Kidney capillary endothelial cell (primary cell): Measurements from ENCODE around the gene GAB2.
"Not testable (repeated sequence)": the region's sequence is repeated elsewhere in the genome, so short reads cannot be mapped to it uniquely, and the experiment has no call there.

ENCODE experiments used
- DNase-seq: peaks from one replicate; pipeline ENCODE4 v3.0.0-alpha.2; 2018; ENCODE audit warnings: low spot score

The GAB2 gene

DNA sequence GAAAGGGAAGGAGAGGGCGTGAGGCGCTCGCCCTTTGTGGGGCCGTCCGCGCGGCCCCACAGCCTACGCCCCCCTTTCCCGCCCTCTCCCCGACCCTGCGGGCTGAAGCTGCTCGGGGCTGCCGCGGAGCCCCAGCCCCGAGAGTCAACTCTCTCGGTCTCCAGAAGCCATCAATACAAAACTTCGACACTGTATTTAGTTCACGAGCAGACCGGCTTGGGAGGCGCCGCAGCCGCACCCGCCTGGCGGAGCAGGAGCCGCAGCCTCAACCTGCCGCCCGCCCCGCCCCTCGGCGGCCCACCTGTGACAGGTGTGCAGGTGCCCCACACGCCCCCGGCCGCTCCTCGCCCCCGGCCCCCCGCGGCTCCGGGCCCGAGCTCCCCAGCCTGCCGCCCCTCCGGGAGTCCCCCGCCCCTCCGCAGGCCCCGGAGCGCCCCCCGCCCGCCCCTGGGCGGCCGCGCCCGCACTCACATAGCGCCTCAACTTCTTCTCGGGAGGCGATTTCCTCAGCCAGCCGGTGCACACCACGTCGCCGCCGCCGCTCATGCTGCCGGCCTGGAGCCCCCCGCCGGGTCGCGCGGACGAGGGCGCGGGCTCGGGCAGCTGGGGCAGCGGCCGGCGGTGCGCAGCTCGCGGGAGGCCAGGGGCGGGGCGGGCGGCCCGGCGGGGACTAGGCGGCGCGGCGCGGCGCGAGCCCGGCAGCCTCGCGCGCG, at the start of gene GAB2:
GAB2 (minus strand) TSS at position 646 of the 713 bp plus-strand sequence; CDS start at position 546, 100 bp downstream.
- no peak for DNase-seq

DNA sequence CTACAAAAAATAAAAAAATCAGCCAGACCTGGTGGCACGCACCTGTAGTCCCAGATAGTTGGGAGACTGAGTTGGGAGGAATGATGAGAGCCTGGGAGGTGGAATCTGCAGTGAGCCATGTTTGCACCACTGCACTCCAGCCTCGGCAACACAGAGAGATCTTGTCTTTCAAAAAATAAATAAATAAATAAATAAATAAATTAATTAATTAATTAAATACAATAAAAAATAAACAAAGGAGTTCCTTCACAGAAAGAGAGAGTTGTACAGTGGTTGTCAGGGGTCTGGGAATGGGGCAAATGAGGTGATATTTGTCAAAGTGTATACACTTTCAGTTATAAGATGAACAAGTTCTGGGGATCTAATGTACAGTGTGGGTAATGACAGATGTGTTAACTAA, 49.8 kb upstream of the GAB2 start:
- DNase-seq: no peak

- DNase-seq: no peak
These were observed 47.7 kb upstream of the GAB2 start for GRCh38 chr11:78465169-78465942.

GRCh38 chr11:78464787-78465168, 47.2 kb upstream of the GAB2 start:
- DNase-seq: not testable (repeated sequence)

- DNase-seq: peak; percentile 26
These were observed 42.9 kb upstream of the GAB2 start for GRCh38 chr11:78460471-78460870.

GRCh38 chr11:78459738-78460137, 42.1 kb upstream of the GAB2 start:
- no peak for DNase-seq

DNA sequence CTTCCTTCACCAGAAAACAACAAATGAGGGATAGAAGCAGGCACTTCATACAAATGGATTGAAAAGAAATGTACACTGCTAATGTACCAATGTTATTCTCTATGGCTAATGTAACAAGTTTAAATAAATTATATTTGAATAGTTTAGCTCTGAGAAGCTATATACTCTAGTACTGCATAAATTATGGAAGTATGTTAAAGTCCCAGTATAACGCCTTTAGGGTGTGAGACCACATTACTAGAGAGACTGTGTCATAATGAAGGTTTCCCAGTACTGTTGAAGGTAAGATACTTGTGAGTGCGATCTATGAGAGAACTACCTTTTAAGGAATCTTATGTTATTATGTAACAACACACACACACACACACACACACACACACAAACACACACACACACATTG, 39.8 kb upstream of the GAB2 start:
- DNase-seq: no peak

DNA sequence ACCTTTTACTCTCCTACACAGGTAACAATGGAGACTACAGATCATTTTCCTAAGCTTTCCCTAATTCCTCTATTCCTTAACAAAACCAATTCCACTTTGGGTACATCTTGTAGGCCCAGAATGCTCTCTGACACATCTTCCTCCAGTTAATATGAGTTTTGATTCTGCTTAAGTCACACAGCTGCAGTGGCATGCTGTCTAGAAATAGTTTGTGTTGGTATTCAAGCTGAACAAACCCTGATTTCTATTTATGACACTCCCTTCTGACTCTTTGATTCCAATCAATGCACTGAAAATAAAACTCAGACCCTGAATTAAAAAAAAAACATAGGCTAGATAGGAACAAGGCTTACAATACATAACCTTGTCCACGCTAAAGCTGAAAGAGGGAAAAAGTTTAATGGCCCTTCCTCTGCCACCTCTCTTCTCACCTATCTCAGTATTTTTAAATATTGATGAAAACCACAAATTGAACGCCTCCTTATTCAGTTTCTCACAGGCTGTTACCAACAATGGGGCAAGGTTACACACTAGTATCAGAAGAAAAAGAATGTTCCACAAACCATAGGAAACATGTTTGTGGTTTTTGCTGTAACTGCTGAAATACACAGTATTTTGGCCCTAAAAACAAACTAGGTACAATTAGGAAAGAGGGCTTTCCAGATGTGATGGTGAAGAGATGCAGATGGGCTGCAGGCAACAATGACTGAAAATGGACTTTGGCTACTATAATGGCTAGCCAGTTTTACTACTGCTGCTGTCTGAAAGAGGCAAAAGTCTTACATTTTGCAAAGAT, 35.7 kb upstream of the GAB2 start:
- no peak for DNase-seq

- DNase-seq: no peak
These were observed 33.9 kb upstream of the GAB2 start for GRCh38 chr11:78451371-78452150.

DNA sequence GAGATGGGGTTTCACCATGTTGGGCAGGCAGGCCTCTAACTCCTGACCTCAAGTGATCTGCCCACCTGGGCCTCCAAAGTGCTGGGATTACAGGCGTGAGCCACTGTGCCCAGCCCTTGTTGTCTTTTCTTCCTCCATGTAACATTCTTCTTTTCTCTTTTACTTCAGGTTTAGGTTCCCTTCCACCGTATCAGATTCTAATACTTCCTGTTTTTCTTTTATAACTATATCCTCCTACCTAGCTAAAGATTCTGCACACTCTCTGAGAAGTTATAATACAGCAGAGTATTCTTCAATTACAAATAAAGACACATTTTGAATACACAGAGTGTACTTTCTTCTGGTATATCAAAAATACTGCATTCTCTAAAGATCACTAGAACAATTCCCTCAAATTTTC, 33.2 kb upstream of the GAB2 start:
- no peak for DNase-seq

GRCh38 chr11:78449866-78450265, 32.2 kb upstream of the GAB2 start:
- DNase-seq: no peak

DNA sequence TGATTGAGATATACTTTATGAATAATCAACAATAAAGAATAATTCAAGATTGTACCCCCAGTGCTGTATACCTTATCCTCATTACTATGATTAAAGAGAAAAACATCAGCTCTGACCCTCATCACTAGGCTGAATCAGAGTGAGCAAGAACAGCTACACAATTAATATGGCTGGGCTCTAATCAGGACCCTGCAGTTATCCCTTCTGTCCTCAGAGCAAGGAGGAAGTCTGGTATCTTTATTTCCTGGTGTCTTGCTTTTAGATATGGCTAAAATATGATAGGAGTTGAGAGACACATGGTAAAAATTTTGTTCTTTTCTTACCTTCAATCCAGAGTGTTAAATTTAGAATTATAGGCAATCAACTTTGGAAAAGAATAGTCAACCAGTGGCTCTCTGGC, 28.6 kb upstream of the GAB2 start:
- DNase-seq: no peak

DNA sequence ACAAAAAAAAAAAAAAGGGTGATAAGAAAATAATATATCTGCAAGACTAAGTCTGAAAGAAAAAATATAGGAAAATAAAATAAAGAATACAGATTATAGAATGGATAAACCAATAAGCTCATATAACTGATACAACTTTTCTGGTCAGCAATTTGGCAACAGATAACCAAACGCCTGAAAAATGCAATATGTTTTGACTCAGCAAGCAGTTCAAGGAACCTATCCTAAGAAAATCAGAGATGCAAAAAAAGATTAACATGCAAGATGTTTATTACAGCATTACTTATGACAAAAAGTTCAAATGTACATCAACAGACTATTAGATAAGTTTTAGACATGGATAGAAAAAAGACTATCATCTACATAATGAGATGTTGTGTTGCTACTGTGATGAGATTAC, 27.1 kb upstream of the GAB2 start:
- no peak for DNase-seq

DNA sequence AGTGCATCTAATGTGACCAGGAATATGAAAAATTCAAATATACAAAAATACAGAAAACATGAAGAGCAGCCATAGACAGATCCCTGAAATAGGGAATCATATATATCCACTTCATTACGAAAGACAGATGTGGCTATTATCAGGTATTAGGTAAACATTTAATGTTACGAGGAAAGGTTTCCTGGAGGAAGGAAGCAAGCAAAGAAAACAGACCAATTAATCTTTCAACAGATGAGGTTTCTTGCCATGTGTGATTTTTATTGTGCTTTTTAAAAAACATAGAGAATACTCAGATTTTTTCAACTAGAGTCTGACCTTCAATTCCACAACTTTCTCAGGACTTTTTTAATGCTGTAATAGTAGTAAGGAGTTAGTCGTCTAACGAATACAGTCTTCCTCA, 24.3 kb upstream of the GAB2 start:
- DNase-seq: no peak

- no peak for DNase-seq
These were observed 20.8 kb upstream of the GAB2 start for GRCh38 chr11:78438298-78438975.

GRCh38 chr11:78432956-78433355, 15.3 kb upstream of the GAB2 start:
- DNase-seq: no peak

DNA sequence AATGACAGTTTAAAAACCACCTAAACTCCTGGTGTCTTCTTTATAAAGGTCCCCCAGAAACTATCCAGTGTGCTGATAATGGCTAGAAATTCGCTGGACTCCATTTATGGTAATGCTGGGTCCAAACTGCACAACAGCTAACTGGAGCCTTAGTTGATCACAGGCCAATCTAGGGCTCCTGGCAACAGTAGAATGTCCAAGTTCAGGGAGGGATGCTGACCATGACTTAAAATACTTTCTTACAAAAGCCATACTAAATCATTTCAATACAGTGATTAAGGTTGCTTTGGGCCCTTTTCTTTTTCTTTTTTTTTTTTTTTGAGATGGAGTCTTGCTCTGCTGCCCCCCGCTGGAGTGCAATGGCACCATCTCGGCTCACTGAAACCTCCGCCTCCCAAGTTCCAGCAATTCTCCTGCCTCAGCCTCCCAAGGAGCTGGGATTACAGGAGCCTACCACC, 14.5 kb upstream of the GAB2 start:
- no peak for DNase-seq

GRCh38 chr11:78429660-78430059, 12.0 kb upstream of the GAB2 start:
- DNase-seq: no peak

DNA sequence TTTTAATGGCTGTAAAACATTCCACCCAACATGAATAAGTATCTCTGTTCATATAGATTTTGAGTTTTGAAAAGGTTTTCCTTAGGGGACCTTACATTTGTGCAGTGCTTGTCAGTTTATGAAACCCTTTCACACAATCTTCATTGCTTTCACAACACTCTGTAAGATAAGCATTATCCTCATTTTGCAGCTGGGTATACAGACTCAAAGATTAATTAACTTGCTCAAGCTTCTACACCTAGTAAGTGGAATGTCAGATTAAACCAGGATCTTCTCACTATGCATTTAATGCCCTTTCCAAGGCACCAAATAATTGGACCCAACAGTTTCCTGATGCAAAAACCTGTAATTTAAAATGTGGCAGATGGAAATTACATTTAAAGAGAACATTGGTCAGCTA, 11.6 kb upstream of the GAB2 start:
- no peak for DNase-seq

GRCh38 chr11:78428773-78429172, 11.2 kb upstream of the GAB2 start:
- no peak for DNase-seq

DNA sequence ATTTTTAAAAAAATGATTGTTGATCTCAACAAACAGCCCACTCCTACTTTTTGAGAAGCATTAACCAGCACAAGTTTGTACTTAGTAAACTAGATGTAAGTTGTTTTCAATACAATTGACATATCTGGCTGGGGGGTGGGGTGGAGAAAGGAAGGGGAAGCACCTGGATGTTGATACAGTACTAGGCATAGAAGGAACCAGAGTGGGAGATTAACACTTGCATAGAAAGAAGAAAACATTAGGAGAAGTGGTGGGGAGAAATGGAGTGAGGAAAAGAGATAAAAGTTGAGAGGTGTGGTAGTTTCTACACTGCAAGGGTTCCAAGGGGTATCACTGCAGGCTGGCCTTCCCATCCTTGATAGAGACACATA, 10.6 kb upstream of the GAB2 start:
- DNase-seq: no peak
